GM21367 (cell line): ENCODE data around the gene ANGPTL5.
"Not testable (repeated sequence)": the region's sequence is repeated elsewhere in the genome, so short reads cannot be mapped to it uniquely, and the experiment has no call there.

Source experiments
- ATAC-seq: cut with Tn5 transposase; IDR thresholded peaks from one replicate; pipeline ENCODE4 v1.9.1; 2021; ENCODE audit not compliant: unreplicated experiment

Gene ANGPTL5

GRCh38 chr11:101916422-101916821 is at the start of gene ANGPTL5:
Gene ANGPTL5, minus strand, starts transcription at chr11:101916522. Its CDS starts 8,613 bp downstream, at chr11:101907909.
- no peak for ATAC-seq

GRCh38 chr11:101964200-101964599 is 47.9 kb upstream of the ANGPTL5 start:
- not testable (repeated sequence) for ATAC-seq

- ATAC-seq = no peak
Measured at GRCh38 chr11:101960231-101960630, 43.9 kb upstream of the ANGPTL5 start.

GRCh38 chr11:101955701-101956100 is 39.4 kb upstream of the ANGPTL5 start:
- no peak for ATAC-seq

- no peak for ATAC-seq
Measured at GRCh38 chr11:101955278-101955677, 39.0 kb upstream of the ANGPTL5 start.

- ATAC-seq = no peak
Measured at GRCh38 chr11:101949680-101950220, 33.4 kb upstream of the ANGPTL5 start.

- ATAC-seq = no peak
Measured at GRCh38 chr11:101945448-101945847, 29.1 kb upstream of the ANGPTL5 start.

- no peak for ATAC-seq
Measured at GRCh38 chr11:101944923-101945322, 28.6 kb upstream of the ANGPTL5 start.

GRCh38 chr11:101940901-101941520 is 24.7 kb upstream of the ANGPTL5 start:
- no peak for ATAC-seq

GRCh38 chr11:101931692-101932091 is 15.4 kb upstream of the ANGPTL5 start:
- ATAC-seq = no peak

GRCh38 chr11:101929294-101929915 is 13.1 kb upstream of the ANGPTL5 start:
- ATAC-seq = no peak

GRCh38 chr11:101923554-101923953 is 7.2 kb upstream of the ANGPTL5 start:
- ATAC-seq = no peak

- no peak for ATAC-seq
Measured at GRCh38 chr11:101920992-101921391, 4.7 kb upstream of the ANGPTL5 start.

GRCh38 chr11:101917226-101917625 is 904 bp upstream of the ANGPTL5 start:
- no peak for ATAC-seq

- ATAC-seq = peak; percentile 41
Measured at GRCh38 chr11:101915791-101916291, 481 bp downstream of the ANGPTL5 start.

- ATAC-seq = peak; percentile 100
Measured at GRCh38 chr11:101914738-101915426, 1.4 kb downstream of the ANGPTL5 start, which contains the start of gene CEP126. Gene CEP126, plus strand, starts transcription at chr11:101915010. Its CDS starts 275 bp downstream, at chr11:101915285.

GRCh38 chr11:101914341-101914737 is 2.0 kb downstream of the ANGPTL5 start:
- no peak for ATAC-seq

GRCh38 chr11:101913656-101914055 is 2.7 kb downstream of the ANGPTL5 start:
- no peak for ATAC-seq

- no peak for ATAC-seq
Measured at GRCh38 chr11:101912823-101913284, 3.5 kb downstream of the ANGPTL5 start.

- no peak for ATAC-seq
Measured at GRCh38 chr11:101909087-101909486, 7.2 kb downstream of the ANGPTL5 start.

- ATAC-seq = no peak
Measured at GRCh38 chr11:101907815-101908214, 8.5 kb downstream of the ANGPTL5 start.
